ENCODE results near the gene FUCA2. TPM values are rescaled to one million over a fixed set of nuclear protein-coding genes. Genes with fewer than 3 reads are reported as not detected.

The FUCA2 gene
- total RNA-seq, 1 experiment from 2014 or later: 72.1 TPM

- Histone ChIP-seq H2BK5ac (ENCODE audit: insufficient read length, low read length) (no peak overlapping the region), H3K9ac (ENCODE audit: extremely low read depth, insufficient read length, low read length) (no peak overlapping the region), H4K20me1 (ENCODE audit: control insufficient read depth, insufficient read depth, insufficient read length) (no peaks in the 10 kb centered on the region), H3K23me2 (ENCODE audit: insufficient read length, low read depth, low read length, poor library complexity, severe bottlenecking) (peaks cover 9% of the 10 kb centered on the region), H3K18ac (ENCODE audit: insufficient read length, low read depth, low read length) (no peak overlapping the region), H3K56ac (ENCODE audit: insufficient read length, low read depth, low read length) (no peak overlapping the region), H3K4me1 (ENCODE audit: insufficient read depth, low read length) (peaks cover 4% of the 10 kb centered on the region; the same call in 1 of the 2 replicates), H2AK5ac (ENCODE audit: insufficient read length, low read length) (no peak overlapping the region), H3K14ac (ENCODE audit: insufficient read depth, low read length) (no peak overlapping the region), H3K79me2 (ENCODE audit: insufficient read depth, low read length) (no peaks in the 10 kb centered on the region), H3K4ac (ENCODE audit: low read depth, low read length) (no peak overlapping the region), H4K5ac (ENCODE audit: insufficient read length, low read depth, low read length) (no peak overlapping the region), H2AFZ (ENCODE audit: low read length) (no peak overlapping the region), H4K8ac (replicated peaks; ENCODE audit: insufficient read length, low read depth, low read length) (no peak overlapping the region), H3T11ph (ENCODE audit: low read length) (no peak overlapping the region), H4K91ac (ENCODE audit: insufficient read length, low read depth, low read length) (no peak overlapping the region), H3K4me2 (ENCODE audit: insufficient read depth, insufficient read length, low read length) (no peak overlapping the region), H3K27ac (ENCODE audit: insufficient read length, low read depth, low read length) (no peak overlapping the region), H3K27me3 (ENCODE audit: insufficient read depth, low read length) (peaks cover 4% of the 10 kb centered on the region; the same call in 1 of the 2 replicates), H3K79me1 (ENCODE audit: insufficient read depth, low read depth, low read length, poor library complexity, severe bottlenecking) (no peaks in the 10 kb centered on the region), H2BK20ac (ENCODE audit: low read depth, low read length, poor library complexity, severe bottlenecking) (no peak overlapping the region), H2BK12ac (ENCODE audit: insufficient read length, low read depth, low read length) (no peak overlapping the region), H3K23ac (ENCODE audit: insufficient read length, low read depth, low read length) (no peak overlapping the region), H3K9me3 (ENCODE audit: control insufficient read depth, low read depth, low read length) (no peaks in the 10 kb centered on the region), H2BK15ac (ENCODE audit: low read depth, low read length) (no peak overlapping the region), H2BK120ac (ENCODE audit: low read depth, low read length, poor library complexity, severe bottlenecking) (no peak overlapping the region)
- Mint-ChIP-seq H3K4me3 (no peak overlapping the region), H3K27ac (no peak overlapping the region), H3K9me3 (no peaks in the 10 kb centered on the region), H3K27me3 (ENCODE audit: low read depth) (peaks cover 48% of the 10 kb centered on the region), H3K4me1 (peaks cover 31 to 36% of the 10 kb centered on the region in 2 experiments), H3K36me3 (ENCODE audit: insufficient read depth in 1 of 3, low read depth in 3 of 3) (no peaks in the 10 kb centered on the region; a peak in 1 of 7 replicates)
- DNase-seq: no peak
- TF ChIP-seq CTCF (conservative IDR thresholded peaks at IDR 0.05): no peak
- WGBS (ENCODE audit: extremely low coverage, insufficient read length, low lambda C conversion rate): no CpG with 5 or more reads among the region's 4 CpGs
Measured at GRCh38 chr6:143539106-143539505, 27.6 kb upstream of the FUCA2 start.
